CD4-positive, CD25-positive, alpha-beta regulatory T cell (primary cell): Measurements from ENCODE around the gene SLC6A2. TPM values are rescaled to one million over a fixed set of nuclear protein-coding genes. Genes with fewer than 3 reads are reported as not detected.

Experiments
- ATAC-seq, 2 donors: fragments of 150-1000 bp; cut with Tn5 transposase; one replicate each; pipeline ENCODE4 v1.10.0; 2021; ENCODE audit warnings: low read depth in 2 of 2, moderate number of reproducible peaks in 2 of 2, moderate library complexity in 1 of 2
- DNase-seq, 3 donors: peaks; one replicate each; pipeline versions ENCODE4 v3.0.0 to v3.0.0-alpha.2; 2012 to 2022; ENCODE audit warnings: mixed read lengths in 1 of 3
- H3K27ac ChIP-seq: one replicate; pipeline ENCODE4 v1.7.0; 2013; ENCODE audit warnings: mild to moderate bottlenecking, low read length; ENCODE audit not compliant: insufficient read depth, poor library complexity, severe bottlenecking
- H3K27me3 ChIP-seq: one replicate; pipeline ENCODE4 v1.7.0; 2013; ENCODE audit warnings: low read length; ENCODE audit not compliant: control insufficient read depth, insufficient read depth
- H3K36me3 ChIP-seq: one replicate; pipeline ENCODE4 v1.7.0; 2013; ENCODE audit warnings: mild to moderate bottlenecking, low read length, moderate library complexity; ENCODE audit not compliant: control insufficient read depth, insufficient read depth
- H3K4me1 ChIP-seq: 2 replicates; pipeline ENCODE4 v1.7.0; 2013; ENCODE audit warnings: mild to moderate bottlenecking, low read length; ENCODE audit not compliant: insufficient read depth, control insufficient read depth, poor library complexity, severe bottlenecking
- H3K4me3 ChIP-seq: one replicate; pipeline ENCODE4 v1.7.0; 2013; ENCODE audit warnings: low read depth, mild to moderate bottlenecking, low read length, moderate library complexity
- H3K9me3 ChIP-seq, 2 experiments: 1 replicate in 1 of 2; 2 replicates in 1 of 2; pipeline ENCODE4 v1.7.0; 2013; ENCODE audit warnings: low read length in 2 of 2, mild to moderate bottlenecking in 1 of 2, moderate library complexity in 1 of 2; ENCODE audit not compliant: control insufficient read depth in 2 of 2
- H3K27ac Mint-ChIP-seq, 3 donors: one replicate each; pipeline ENCODE4 v1.8.0; 2020 to 2022; ENCODE audit warnings: mild to moderate bottlenecking in 3 of 3, mixed read lengths in 3 of 3, moderate library complexity in 2 of 3
- H3K27me3 Mint-ChIP-seq: one replicate; pipeline ENCODE4 v1.8.0; 2022; ENCODE audit warnings: mild to moderate bottlenecking, mixed read lengths
- H3K36me3 Mint-ChIP-seq: one replicate; pipeline ENCODE4 v1.8.0; 2020; ENCODE audit warnings: mixed read lengths
- H3K4me1 Mint-ChIP-seq, 4 donors: one replicate each; pipeline ENCODE4 v1.8.0; 2020 to 2022; ENCODE audit warnings: mixed read lengths in 4 of 4, mild to moderate bottlenecking in 1 of 4
- H3K4me3 Mint-ChIP-seq, 4 donors: one replicate each; pipeline ENCODE4 v1.8.0; 2020 to 2022; ENCODE audit warnings: mild to moderate bottlenecking in 4 of 4, mixed read lengths in 4 of 4, moderate library complexity in 3 of 4
- H3K9me3 Mint-ChIP-seq, 7 donors: one replicate each; pipeline ENCODE4 v1.8.0; 2020 to 2022; ENCODE audit warnings: mixed read lengths in 7 of 7, mild to moderate bottlenecking in 3 of 7, moderate library complexity in 2 of 7
- polyA plus RNA-seq, 4 donors: library from polyadenylated mRNA; unstranded; fragments of 300-500 nt; fragmentation: Illumina TruSeq; gene quantifications; one replicate each; pipeline ENCODE4 v1.2.3, GENCODE V29; 2021
- total RNA-seq: library from RNA; stranded (reverse); gene quantifications from one replicate; pipeline ENCODE4 v1.2.3, GENCODE V29; 2022

Gene SLC6A2
- total and polyA plus RNA-seq, 5 donors from 2014 or later, result not detected

DNA sequence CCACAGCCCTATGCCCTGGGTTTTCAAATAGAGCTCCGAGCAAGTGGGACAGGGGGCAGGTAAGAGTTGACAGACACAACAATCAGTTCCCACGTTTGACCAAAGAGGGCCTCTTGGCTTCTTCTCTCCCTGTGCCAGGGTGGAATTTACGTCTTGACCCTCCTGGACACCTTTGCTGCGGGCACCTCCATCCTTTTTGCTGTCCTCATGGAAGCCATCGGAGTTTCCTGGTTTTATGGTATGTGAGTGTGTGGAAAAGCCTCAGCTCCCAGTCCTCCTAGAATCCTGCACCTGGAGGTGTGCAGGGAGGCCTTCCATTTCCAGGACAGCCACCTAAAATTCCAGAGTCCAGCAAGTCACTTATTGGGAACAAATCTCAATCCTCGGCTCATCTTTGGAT is 42.5 kb downstream of the SLC6A2 start:
- H3K4me1 Mint-ChIP-seq, result no peaks in the 10 kb centered on the region
- H3K36me3 Mint-ChIP-seq, result no peaks in the 10 kb centered on the region
- Histone ChIP-seq H3K27ac (no peak overlapping the region), H3K4me1 (no peaks in the 10 kb centered on the region), H3K4me3 (no peak overlapping the region), H3K27me3 (no peaks in the 10 kb centered on the region), H3K36me3 (no peaks in the 10 kb centered on the region), H3K9me3 (no peaks in the 10 kb centered on the region)
- no peak for DNase-seq
- H3K27me3 Mint-ChIP-seq, result no peaks in the 10 kb centered on the region
- no peak overlapping the region for H3K4me3 Mint-ChIP-seq
- ATAC-seq, result no peak
- no peak overlapping the region for H3K27ac Mint-ChIP-seq
- H3K9me3 Mint-ChIP-seq, result peaks cover 0 to 2% (median 0%) of the 10 kb centered on the region in 7 donors

DNA sequence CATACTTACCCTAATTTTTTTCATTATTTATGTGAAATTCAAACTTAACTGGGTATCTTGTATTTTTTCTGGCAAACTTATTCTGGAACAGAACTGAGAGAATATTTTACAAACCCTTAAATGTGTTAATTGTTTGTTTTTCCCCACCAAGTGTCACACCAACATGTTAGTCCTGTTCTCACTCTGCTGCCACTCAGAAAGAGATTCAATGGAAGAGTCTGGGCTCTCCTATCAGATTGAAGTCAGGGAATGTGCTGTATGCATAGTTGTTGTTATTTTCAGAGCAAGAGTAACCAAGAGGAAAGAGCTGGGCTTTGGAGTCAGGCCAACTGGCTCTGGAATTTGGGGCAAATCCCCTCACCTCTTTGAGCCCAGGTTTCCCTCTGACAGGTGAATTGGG is 43.2 kb downstream of the SLC6A2 start:
- no peaks in the 10 kb centered on the region for H3K27me3 ChIP-seq
- H3K9me3 ChIP-seq, result no peaks in the 10 kb centered on the region
- H3K4me1 ChIP-seq, result no peaks in the 10 kb centered on the region
- H3K9me3 Mint-ChIP-seq, result peaks cover 0 to 2% (median 0%) of the 10 kb centered on the region in 7 donors
- H3K36me3 Mint-ChIP-seq, result no peaks in the 10 kb centered on the region
- no peak overlapping the region for H3K27ac ChIP-seq
- H3K27ac Mint-ChIP-seq, result no peak overlapping the region
- DNase-seq (no peak), ATAC-seq (no peak)
- no peaks in the 10 kb centered on the region for H3K27me3 Mint-ChIP-seq
- H3K4me1 Mint-ChIP-seq, result no peaks in the 10 kb centered on the region
- no peak overlapping the region for H3K4me3 Mint-ChIP-seq
- H3K36me3 ChIP-seq, result no peaks in the 10 kb centered on the region
- no peak overlapping the region for H3K4me3 ChIP-seq

DNA sequence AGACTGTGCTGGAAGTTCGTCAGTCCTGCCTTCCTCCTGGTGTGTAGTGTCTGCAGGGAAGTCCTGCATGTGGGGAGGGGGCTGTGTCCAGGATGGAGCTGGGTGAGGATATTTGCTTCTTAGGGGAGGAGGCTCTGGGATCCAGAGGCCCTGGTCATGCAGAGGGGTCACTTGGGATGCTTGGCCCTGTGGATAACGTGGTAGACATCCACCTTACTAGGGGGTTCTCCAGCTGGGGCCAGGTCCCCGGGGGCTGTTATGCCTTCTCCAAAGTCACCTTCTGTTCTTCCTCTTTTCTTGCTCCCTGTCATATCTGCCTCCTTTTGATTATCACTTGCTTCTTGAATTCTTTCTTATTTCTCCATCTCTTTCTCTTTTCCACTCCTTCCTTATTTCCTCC is 43.8 kb downstream of the SLC6A2 start:
- Histone ChIP-seq H3K4me3 (no peak overlapping the region), H3K4me1 (no peaks in the 10 kb centered on the region), H3K27me3 (no peaks in the 10 kb centered on the region), H3K9me3 (no peaks in the 10 kb centered on the region), H3K36me3 (no peaks in the 10 kb centered on the region), H3K27ac (no peak overlapping the region)
- no peak overlapping the region for H3K4me3 Mint-ChIP-seq
- peaks cover 0 to 2% (median 0%) of the 10 kb centered on the region in 7 donors for H3K9me3 Mint-ChIP-seq
- H3K27ac Mint-ChIP-seq, result peak overlapping the region in 1 of 3 donors; percentile 59
- no peak for DNase-seq
- H3K27me3 Mint-ChIP-seq, result no peaks in the 10 kb centered on the region
- H3K36me3 Mint-ChIP-seq, result no peaks in the 10 kb centered on the region
- no peak for ATAC-seq
- no peaks in the 10 kb centered on the region for H3K4me1 Mint-ChIP-seq

DNA sequence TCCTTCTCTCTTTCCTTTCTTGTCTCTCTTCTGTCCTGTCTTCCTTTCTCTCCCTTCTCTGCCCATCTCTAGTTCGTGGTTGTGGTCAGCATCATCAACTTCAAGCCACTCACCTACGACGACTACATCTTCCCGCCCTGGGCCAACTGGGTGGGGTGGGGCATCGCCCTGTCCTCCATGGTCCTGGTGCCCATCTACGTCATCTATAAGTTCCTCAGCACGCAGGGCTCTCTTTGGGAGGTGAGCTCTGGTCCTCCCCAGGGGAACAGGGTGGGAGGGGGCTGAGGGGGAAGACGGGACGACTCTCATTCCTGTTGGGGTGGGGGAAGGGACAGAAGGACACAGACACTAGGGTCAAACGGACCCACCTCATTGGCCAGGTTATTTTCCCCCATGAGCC is 44.3 kb downstream of the SLC6A2 start:
- no peak overlapping the region for H3K27ac ChIP-seq
- H3K4me1 ChIP-seq, result no peaks in the 10 kb centered on the region
- Mint-ChIP-seq H3K27me3 (no peaks in the 10 kb centered on the region), H3K9me3 (peaks cover 0 to 2% (median 0%) of the 10 kb centered on the region in 7 donors), H3K36me3 (no peaks in the 10 kb centered on the region), H3K4me1 (no peaks in the 10 kb centered on the region), H3K4me3 (no peak overlapping the region), H3K27ac (peak overlapping the region in 1 of 3 donors; percentile 59)
- ATAC-seq (no peak), DNase-seq (no peak)
- no peaks in the 10 kb centered on the region for H3K27me3 ChIP-seq
- H3K36me3 ChIP-seq, result no peaks in the 10 kb centered on the region
- no peaks in the 10 kb centered on the region for H3K9me3 ChIP-seq
- no peak overlapping the region for H3K4me3 ChIP-seq

DNA sequence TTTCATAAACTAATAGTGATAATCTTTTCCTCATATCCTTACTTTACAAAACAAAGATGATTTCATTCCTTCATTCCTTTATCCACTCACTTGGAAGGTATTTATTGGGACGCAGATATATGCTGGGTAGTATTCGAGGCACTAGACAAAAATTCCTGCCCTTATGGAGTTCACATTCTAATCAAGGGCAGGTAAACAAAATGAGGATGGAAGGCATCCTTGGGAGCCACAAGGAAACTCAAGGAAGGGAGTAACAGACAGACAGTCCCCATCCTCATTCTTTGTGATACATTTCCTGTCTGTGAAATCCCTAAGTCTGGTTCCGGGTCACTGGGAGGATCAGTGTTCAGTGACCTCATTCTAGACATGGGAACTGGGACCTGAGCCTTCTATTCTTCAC is 45.2 kb downstream of the SLC6A2 start:
- Mint-ChIP-seq H3K27ac (no peak overlapping the region), H3K9me3 (peaks cover 0 to 2% (median 0%) of the 10 kb centered on the region in 7 donors)

DNA sequence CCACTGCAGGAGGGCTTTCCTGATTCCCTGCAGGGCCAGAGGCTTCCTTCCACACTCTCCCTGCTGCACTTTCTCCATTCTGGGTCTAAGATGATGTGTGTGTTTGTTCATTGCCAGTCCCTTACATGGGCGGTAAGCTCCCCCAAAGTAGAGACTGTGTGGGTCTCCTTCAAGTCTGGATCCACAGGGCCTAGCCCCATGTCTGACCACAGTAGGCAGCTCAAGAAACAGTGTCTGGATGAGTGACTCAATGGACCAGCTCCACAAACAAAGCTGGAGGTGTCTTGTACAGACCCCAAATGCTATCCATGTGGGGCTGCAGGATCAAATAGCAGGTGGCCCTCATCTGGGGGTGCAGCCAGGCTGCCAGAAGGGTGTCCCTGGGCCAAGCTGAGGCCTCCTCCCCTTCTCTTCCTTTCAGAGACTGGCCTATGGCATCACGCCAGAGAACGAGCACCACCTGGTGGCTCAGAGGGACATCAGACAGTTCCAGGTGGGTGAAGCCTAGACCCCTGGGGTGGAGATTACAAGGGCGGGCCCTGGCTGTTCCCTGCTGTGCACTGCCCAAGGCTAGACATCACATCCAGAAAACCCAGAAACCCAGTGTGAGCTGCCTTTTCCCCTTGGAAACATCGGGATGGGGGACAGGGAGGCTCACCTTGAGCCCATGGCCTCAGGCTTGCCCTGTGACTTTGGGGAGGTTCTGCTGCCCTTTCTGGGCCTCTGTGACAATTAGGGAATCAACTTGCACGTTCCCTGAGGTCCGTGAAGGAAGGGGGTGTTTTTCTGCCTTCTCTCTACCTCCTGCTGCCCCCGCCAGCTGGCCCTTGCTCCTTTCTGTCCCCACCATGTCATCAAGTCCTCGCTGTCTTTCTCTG is 45.9 kb downstream of the SLC6A2 start:
- peak in 2 of 3 donors; percentile 6 to 30 for DNase-seq
- Mint-ChIP-seq H3K4me1 (no peaks in the 10 kb centered on the region), H3K4me3 (no peak overlapping the region), H3K9me3 (peaks cover 0 to 2% (median 0%) of the 10 kb centered on the region in 7 donors), H3K27ac (no peak overlapping the region), H3K27me3 (peaks cover 9% of the 10 kb centered on the region), H3K36me3 (no peaks in the 10 kb centered on the region)
- no peaks in the 10 kb centered on the region for H3K9me3 ChIP-seq
- no peaks in the 10 kb centered on the region for H3K27me3 ChIP-seq
- H3K4me1 ChIP-seq, result no peaks in the 10 kb centered on the region
- H3K36me3 ChIP-seq, result no peaks in the 10 kb centered on the region
- no peak for ATAC-seq
- H3K27ac ChIP-seq, result no peak overlapping the region
- H3K4me3 ChIP-seq, result no peak overlapping the region

More for the DNA sequence above, 45.2 kb downstream of the SLC6A2 start:
- H3K36me3 Mint-ChIP-seq, result no peaks in the 10 kb centered on the region
- peaks cover 3% of the 10 kb centered on the region for H3K27me3 Mint-ChIP-seq
- H3K27me3 ChIP-seq, result no peaks in the 10 kb centered on the region
- no peaks in the 10 kb centered on the region for H3K4me1 Mint-ChIP-seq
- no peaks in the 10 kb centered on the region for H3K9me3 ChIP-seq
- H3K4me1 ChIP-seq, result no peaks in the 10 kb centered on the region
- H3K4me3 ChIP-seq, result no peak overlapping the region
- no peaks in the 10 kb centered on the region for H3K36me3 ChIP-seq
- no peak overlapping the region for H3K4me3 Mint-ChIP-seq
- no peak for ATAC-seq
- DNase-seq, result no peak
- H3K27ac ChIP-seq, result no peak overlapping the region

DNA sequence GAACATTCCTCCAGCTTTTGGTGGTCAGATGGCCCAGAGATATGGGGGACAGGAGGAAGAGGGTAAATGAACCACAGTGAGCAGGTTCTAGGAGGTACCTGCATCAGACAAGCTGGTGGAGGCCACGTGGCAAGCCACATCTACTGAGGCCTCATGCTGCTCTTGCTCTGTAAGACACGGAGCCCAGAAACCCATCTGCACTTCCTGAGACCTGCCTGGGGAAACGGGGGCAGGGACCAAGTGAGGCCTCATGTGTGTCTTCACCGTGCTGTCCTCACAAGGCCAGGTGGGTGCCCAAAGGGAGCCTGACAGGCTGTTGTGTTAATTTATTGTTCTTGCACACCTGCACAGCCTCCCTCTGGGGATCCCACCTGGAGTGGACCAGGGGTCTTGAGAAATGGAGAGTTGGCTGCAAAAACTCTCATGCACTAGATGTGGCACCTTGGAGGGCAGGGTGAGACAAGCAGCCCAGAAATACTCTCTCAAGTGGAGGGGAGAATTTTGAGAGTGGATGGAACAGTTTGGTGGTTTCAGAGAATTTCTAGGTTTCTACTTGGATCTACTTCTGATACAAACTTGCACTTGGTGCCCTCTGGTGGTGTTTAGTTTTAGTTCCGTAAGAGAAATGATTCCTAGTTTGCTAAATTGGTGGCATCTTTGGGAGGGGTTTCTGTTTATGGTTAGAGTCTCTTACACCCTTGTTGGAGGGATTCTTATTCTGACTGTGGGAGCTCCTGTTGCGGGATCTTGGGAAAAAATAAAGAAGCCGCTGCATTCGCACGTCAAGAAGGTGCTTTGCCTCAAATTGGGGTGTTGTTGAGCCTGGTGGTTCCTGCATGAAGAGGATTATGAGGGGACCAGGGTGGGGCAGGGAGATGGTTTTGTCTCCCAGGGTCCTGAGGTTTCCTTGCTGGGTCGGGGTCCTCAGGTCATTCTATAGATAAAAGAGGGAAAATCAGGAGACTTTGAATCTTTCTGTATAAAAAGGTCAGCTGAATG is 47.5 kb downstream of the SLC6A2 start:
- DNase-seq, result peak in 2 of 3 donors; percentile 2 to 45
- H3K9me3 Mint-ChIP-seq, result peaks cover 0 to 2% (median 0%) of the 10 kb centered on the region in 7 donors
- H3K27me3 Mint-ChIP-seq, result peaks cover 9% of the 10 kb centered on the region
- H3K36me3 Mint-ChIP-seq, result no peaks in the 10 kb centered on the region
- Histone ChIP-seq H3K27me3 (no peaks in the 10 kb centered on the region), H3K9me3 (no peaks in the 10 kb centered on the region), H3K27ac (no peak overlapping the region), H3K4me3 (no peak overlapping the region), H3K4me1 (no peaks in the 10 kb centered on the region), H3K36me3 (no peaks in the 10 kb centered on the region)
- no peak for ATAC-seq
- no peaks in the 10 kb centered on the region for H3K4me1 Mint-ChIP-seq
- H3K4me3 Mint-ChIP-seq, result no peak overlapping the region
- H3K27ac Mint-ChIP-seq, result peak overlapping the region in 1 of 3 donors; percentile 34
